GM13977 (cell line): ENCODE measurements around the gene SLC5A5.

ENCODE experiments used
- DNase-seq: peaks from one replicate; pipeline ENCODE4 v3.0.0; 2012; ENCODE audit warnings: low spot score
- in situ Hi-C: fragments of 300-500 bp; cut with MboI; formaldehyde crosslinking; loops from one replicate; pipeline ENCODE4 v1.12.0; 2022; ENCODE audit warnings: low sequenced_read_pairs, low pct_unique_long_range_greater_than_20kb, mixed read lengths, inconsistent platforms; ENCODE audit not compliant: unreplicated experiment
- TF ChIP-seq, protein P1 (sequence below): IDR thresholded peaks from 2 replicates; pipeline ENCODE4 v1.5.1; 2012; ENCODE audit warnings: mild to moderate bottlenecking, control low read depth; ENCODE audit not compliant: insufficient read depth; ENCODE audit errors: extremely low read depth, missing control alignments

SLC5A5 gene

DNA sequence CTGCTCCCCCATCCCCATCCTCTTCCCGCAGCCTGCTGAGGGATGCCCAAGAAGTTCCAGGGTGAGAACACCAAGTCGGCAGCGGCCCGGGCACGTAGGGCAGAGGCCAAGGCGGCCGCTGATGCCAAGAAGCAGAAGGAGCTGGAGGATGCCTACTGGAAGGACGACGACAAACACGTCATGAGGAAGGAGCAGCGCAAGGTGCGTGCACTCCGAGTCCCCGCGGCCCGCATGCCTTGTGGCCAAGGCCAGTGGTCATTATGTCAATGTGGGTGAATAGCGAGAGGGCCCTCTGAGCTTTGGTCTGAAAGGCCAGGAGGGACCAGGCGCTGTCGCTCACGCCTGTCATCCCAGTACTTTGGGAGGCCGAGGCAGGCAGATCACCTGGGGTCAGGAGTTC lies 64.6 kb downstream of the SLC5A5 start:
- DNase-seq = no peak
- in situ Hi-C loops = loop anchor here (5.0 to 25.0 kb wide), 2 partner anchors 56 to 126 kb away; no protein-coding TSS in a partner anchor
- TF ChIP-seq, protein P1, sequence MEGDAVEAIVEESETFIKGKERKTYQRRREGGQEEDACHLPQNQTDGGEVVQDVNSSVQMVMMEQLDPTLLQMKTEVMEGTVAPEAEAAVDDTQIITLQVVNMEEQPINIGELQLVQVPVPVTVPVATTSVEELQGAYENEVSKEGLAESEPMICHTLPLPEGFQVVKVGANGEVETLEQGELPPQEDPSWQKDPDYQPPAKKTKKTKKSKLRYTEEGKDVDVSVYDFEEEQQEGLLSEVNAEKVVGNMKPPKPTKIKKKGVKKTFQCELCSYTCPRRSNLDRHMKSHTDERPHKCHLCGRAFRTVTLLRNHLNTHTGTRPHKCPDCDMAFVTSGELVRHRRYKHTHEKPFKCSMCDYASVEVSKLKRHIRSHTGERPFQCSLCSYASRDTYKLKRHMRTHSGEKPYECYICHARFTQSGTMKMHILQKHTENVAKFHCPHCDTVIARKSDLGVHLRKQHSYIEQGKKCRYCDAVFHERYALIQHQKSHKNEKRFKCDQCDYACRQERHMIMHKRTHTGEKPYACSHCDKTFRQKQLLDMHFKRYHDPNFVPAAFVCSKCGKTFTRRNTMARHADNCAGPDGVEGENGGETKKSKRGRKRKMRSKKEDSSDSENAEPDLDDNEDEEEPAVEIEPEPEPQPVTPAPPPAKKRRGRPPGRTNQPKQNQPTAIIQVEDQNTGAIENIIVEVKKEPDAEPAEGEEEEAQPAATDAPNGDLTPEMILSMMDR = no peak

- DNase-seq = no peak
- TF ChIP-seq, protein P1 = no peak
- in situ Hi-C loops = loop anchor here (5.0 to 25.0 kb wide), 2 partner anchors 55 to 125 kb away; no protein-coding TSS in a partner anchor
Observed at GRCh38 chr19:17937371-17937900, 65.7 kb downstream of the SLC5A5 start.

DNA sequence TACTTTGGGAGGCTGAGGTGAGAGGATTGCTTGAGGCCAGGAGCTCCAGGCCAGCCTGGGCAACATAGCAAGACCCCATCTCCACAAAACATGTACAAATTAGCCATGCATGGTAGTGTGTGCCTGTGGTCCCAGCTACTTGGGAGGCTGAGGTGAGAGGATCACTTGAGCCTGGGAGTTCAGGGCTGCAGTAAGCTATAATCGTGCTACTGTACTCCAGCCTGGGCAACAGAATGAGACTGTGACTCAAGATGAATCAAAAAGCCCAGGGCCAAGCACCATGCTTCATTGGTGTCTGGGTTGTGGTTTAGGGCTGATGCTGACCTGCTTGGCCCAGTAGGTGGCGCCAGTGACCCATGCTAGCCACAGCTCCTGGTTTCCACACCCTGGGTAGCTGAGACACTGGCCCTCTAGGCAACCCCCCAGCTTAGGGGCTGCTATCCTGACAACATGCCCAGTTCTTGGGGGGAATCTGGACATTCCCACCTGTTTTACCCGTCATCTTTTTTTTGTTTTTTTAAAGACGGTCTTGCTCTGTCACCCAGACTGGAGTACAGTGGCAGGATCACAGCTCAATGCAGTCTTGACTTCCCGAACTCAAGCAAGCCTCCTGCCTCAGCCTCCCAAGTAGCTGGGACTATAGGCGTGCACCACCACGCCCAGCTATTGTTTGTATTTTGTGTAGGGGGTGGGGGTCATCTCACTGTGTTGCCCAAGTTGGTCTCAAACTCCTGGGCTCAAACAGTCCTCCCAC lies 66.5 kb downstream of the SLC5A5 start:
- in situ Hi-C loops = loop anchor here (5.0 to 25.0 kb wide), 2 partner anchors 54 to 124 kb away; no protein-coding TSS in a partner anchor
- TF ChIP-seq, protein P1 = peak; percentile 95
- peak; percentile 92 for DNase-seq

DNA sequence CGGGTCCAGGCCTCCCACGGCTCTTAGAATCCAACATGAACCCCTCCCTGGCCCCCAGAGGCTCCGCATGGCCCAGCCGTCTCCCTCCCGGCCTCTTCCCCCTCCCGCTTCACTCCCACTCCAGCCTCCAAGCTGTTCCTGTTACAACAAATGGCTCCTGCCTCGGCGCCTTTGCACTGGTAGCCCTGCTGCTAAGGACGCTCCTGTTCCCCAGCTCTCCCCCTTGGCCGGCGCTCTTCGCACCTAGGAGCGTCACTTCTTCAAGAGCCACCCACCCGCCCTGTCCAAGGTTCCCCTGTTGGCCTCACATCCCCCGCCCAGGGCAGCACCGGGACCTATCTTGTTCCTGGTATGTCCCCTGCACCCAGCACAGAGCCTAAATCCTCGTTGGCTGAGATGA lies 70.4 kb downstream of the SLC5A5 start:
- in situ Hi-C loops = loop anchor here (25.0 kb wide), 1 partner anchor 120 kb away; no protein-coding TSS in a partner anchor
- no peak for DNase-seq
- TF ChIP-seq, protein P1 = no peak

GRCh38 chr19:17942582-17943273 lies 71.0 kb downstream of the SLC5A5 start:
- no peak for DNase-seq
- in situ Hi-C loops = loop anchor here (25.0 kb wide), 1 partner anchor 120 kb away; no protein-coding TSS in a partner anchor
- TF ChIP-seq, protein P1 = no peak
